HL-60/S4 (cell line): ENCODE data around the gene CWH43.
"Not testable (repeated sequence)": the region's sequence is repeated elsewhere in the genome, so short reads cannot be mapped to it uniquely, and the experiment has no call there.

Source experiments
- in situ Hi-C: fragments of 300-500 bp; cut with MboI; formaldehyde crosslinking; loops from 2 replicates; pipeline ENCODE4 v1.14.3; 2022; ENCODE audit warnings: low sequenced_read_pairs

Gene CWH43

DNA sequence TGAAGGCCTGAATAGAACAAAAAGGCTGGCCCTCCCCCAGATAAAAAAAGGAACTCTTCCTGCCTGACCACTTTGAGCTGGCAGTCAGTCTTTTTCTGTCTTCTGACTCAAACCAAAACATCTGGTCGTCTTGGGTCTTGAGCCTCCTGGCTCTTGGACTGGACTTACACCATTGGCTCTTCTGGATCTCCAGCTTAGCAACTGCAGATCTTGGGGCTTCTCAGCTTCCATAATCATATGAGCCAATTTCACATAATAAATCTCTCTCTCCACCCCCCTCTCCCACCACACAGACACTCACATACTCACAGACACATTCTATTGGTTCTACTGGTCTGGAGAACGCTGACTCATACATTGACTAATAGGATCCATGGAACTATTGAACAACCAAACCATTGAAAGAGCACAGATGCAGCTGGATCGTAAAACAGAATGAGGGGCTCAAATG lies 15.6 kb upstream of the CWH43 start:
- in situ Hi-C loops = loop anchor here (25.0 kb wide), 1 partner anchor 833 kb away; the partner anchor contains the start of gene TXK

- in situ Hi-C loops = loop anchor here (25.0 kb wide), 1 partner anchor 838 kb away; the partner anchor contains the start of gene TXK
These were observed 11.0 kb upstream of the CWH43 start for GRCh38 chr4:48974979-48975640.

GRCh38 chr4:48976041-48976440 lies 10.0 kb upstream of the CWH43 start:
- in situ Hi-C loops = no loop called here

GRCh38 chr4:48979914-48980579 lies 6.0 kb upstream of the CWH43 start:
- in situ Hi-C loops = no loop called here

DNA sequence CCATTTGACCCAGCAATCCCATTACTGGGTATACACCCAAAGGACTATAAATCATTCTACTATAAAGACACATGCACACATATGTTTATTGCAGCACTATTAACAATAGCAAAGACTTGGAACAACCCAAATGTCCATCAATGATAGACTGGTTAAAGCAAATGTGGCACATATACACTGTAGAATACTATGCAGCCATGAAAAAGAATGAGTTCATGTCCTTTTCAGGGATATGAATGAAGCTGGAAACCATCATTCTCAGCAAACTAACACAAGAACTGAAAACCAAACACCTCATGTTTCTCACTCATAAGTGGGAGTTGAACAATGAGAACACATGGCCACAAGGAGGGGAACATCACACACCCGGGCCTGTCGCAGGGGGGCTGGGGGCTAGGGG lies 2.1 kb upstream of the CWH43 start:
- in situ Hi-C loops = not testable (repeated sequence)

- in situ Hi-C loops = no loop called here
These were observed 486 bp upstream of the CWH43 start for GRCh38 chr4:48985602-48985975.

DNA sequence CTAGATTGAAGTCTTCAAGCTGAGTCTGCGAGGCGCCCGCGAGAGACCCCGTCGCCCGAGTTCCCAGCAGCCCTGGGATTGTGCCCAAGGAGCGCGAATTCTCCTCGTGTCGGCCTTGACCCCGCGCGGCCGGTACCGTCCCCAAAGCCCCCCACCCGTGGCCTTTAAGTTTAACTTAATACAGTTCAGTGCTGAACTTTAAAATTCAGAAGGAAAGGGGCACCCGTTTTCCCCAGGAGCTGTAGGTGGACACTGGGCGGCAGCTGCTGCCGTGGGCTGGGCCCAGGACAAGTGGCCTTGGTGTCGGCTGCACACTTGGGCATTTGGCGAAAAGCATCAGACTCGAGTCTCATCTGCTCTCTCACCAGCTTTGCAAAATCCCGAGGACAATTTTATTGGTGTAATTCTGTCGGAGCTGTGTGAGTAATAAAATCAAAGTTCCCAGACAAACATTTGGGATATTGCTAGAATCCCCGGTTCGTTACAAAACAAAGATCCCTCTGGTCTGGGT lies 634 bp downstream of the CWH43 start:
- in situ Hi-C loops = no loop called here

- in situ Hi-C loops = no loop called here
These were observed 3.6 kb downstream of the CWH43 start for GRCh38 chr4:48989461-48990203.

DNA sequence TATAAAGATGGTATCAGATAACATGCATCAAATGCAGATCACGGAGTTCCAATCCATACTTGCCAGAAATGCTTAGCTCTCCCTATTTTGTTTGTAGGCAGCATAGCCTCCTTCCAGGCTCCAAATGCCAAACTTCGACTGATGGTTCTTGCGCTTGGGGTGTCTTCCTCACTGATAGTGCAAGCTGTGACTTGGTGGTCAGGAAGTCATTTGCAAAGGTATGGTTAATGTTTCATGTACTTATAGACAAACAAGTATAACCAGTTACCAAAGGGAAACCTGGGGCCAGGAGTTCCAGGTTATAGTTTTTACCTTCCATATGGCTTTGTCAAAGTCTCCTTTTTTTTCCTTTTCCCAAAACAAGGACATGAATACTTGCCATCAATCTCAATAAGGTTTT lies 5.3 kb downstream of the CWH43 start:
- in situ Hi-C loops = no loop called here

GRCh38 chr4:48997962-48998361 lies 11.9 kb downstream of the CWH43 start:
- in situ Hi-C loops = no loop called here

- in situ Hi-C loops = no loop called here
These were observed 12.4 kb downstream of the CWH43 start for GRCh38 chr4:48998440-48998839.

- in situ Hi-C loops = no loop called here
These were observed 14.7 kb downstream of the CWH43 start for GRCh38 chr4:49000806-49001205.

- in situ Hi-C loops = no loop called here
These were observed 16.9 kb downstream of the CWH43 start for GRCh38 chr4:49002931-49003330.

DNA sequence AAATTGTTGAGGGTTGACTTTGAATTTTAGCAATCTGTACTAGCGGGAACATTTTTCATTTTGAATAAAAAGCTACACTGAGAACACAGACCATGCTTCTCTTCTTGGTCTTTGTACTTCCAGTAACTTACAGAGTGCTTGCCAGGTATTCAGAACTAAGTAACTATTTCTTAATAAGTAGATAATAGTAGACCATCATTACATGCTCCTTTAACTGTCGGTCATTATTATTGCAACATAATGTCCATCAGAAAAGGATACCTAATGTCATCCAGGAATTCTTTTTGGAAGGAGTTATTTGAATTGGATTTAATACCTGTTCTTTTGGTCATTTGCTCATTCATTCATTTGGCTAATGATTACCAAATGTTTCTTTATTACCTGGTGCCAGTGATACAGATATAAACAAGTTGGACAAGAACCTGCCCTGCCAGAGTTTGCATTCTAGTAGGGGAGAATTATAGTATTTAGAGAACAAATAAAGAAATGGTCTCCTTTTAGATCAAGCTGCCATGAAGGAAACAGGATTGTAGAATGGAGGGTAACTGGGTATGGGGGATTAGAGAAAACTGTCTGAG lies 32.7 kb downstream of the CWH43 start:
- in situ Hi-C loops = no loop called here

DNA sequence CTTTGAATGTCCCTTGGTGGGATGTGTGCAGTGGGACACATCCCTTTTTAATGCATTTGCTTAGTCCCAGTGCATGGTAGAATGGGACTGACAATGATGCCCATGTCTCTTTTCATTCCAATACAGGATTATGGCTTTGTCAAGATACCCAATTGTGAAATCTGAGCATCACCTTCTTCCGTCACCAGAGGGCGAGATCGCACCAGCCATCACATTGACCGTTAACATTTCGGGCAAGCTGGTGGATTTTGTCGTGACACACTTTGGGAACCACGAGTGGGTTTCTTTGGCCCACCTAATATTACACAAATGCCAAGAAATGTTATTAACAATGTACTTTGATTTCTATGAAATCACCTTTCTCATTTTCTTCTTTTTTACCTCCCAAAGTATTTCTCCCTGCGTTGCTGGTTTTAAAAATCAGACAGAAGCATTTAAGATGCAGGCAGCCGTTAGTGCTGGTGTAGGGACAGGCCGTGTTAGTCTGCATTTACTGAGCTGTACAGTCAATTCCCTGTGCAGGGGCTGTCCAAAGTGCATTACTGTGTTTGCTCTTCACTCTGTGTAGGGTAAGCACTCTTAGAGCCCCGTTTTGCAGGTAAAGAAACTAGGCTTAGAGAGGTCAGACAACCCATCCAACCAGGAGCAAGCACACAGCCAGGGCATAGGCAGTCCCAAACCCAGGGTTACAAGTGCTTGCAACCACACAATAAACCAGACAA lies 46.5 kb downstream of the CWH43 start:
- in situ Hi-C loops = no loop called here

GRCh38 chr4:49036528-49036927 lies 50.5 kb downstream of the CWH43 start:
- in situ Hi-C loops = no loop called here

DNA sequence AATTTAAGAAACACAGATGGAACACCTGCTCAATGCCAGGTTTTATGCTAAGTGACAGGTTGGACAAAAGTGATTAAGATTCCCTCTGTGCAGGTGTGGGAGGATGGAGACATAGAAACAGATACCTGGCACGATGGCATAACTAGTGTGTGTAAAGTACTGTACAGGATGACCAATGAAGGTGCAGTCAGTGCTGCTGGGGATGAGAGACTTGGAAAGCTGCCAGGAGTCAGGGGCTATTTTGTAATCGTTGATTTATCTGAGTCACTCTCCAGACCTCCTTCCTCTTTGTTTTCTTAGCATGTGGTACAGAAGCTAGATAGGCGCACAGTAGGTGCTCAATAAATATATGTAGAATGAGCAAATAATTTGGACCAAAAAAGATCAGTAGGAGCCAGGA lies 58.2 kb downstream of the CWH43 start:
- in situ Hi-C loops = no loop called here

- in situ Hi-C loops = no loop called here
These were observed 72.2 kb downstream of the CWH43 start for GRCh38 chr4:49058306-49058705.

- in situ Hi-C loops = no loop called here
These were observed 77.6 kb downstream of the CWH43 start for GRCh38 chr4:49063670-49064069.

GRCh38 chr4:49072196-49072595 lies 86.1 kb downstream of the CWH43 start:
- in situ Hi-C loops = not testable (repeated sequence)

DNA sequence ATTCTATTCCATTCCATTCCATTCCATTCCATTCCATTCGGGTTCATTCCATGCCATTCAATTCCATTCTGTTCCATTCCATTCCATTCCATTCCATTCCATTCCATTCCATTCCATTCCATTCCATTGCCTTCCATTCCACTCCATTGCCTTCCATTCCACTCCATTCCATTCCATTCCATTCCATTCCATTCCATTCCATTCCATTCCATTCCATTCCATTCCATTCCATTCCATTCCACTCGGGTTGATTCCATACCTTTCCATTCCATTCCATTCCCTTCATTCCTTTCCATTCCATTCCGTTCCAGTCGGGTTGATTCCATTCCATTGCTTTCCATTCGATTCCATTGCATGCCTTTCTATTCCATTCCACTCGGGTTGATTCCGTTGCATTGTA lies 105.8 kb downstream of the CWH43 start:
- in situ Hi-C loops = not testable (repeated sequence)
